ENCODE measurements around the gene GNAO1.

The GNAO1 gene

DNA sequence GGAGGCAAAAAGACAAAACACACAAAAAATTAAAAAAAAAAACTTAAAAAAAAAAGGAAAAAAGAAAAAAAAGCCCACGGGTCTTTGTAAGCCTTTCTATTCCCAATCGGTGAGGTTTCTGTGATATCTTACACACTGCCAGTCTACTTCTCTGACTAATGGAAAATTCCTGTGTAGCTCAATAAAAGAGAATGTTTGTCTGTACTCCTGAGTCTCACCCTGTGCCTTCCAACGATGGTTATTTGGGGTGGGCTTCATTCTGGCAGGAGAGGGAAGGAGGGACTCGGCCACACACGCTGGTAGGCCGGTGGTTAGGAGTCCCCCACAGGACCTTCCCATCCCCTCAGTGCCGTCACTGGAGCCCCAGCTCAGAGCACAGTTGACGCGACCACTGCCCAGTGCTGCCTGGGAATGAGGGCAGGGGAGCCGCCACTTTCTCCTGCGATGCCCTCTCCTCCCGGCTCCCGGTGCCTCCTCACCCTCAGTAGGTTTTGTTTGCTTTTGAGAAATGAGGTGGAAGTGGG is 166.0 kb downstream of the GNAO1 start:
- peak overlapping the region; percentile 65 for H3K4me3 ChIP-seq (ENCODE audit: low read length)
- peak overlapping the region; percentile 83 for H2AFZ ChIP-seq (ENCODE audit: low read length)
- H3K9me2 ChIP-seq (replicated peaks; ENCODE audit: insufficient read depth, low read length): no peaks in the 10 kb centered on the region
- H3K36me3 ChIP-seq (replicated peaks; ENCODE audit: insufficient read depth, low read length): no peaks in the 10 kb centered on the region; the same call in 1 of the 2 replicates
- H3K9me3 ChIP-seq (replicated peaks; ENCODE audit: insufficient read depth, low read length): no peaks in the 10 kb centered on the region
- 0 out of 2 replicates have a peak, but pooled peaks cover 7% of the 10 kb centered on the region for H3K4me1 ChIP-seq (ENCODE audit: low read length)
- TF ChIP-seq EZH2phosphoT487 (IDR thresholded peaks at IDR 0.05; ENCODE audit: low read length) (no peak), EZH2 (optimal IDR thresholded peaks at IDR 0.05; ENCODE audit: low read depth, low read length) (no peak), CTCF (IDR thresholded peaks at IDR 0.05; ENCODE audit: low read length) (no peak)
- no peaks in the 10 kb centered on the region for H3K79me2 ChIP-seq (ENCODE audit: low read length)
- H3F3A ChIP-seq (ENCODE audit: insufficient read depth, low read length): peaks cover 8% of the 10 kb centered on the region
- no peak overlapping the region for H3K27ac ChIP-seq (ENCODE audit: low read length)
- H3K4me2 ChIP-seq (ENCODE audit: low read depth, low read length): peak overlapping the region; percentile 67
- no peak for DNase-seq
- H3K27me3 ChIP-seq (replicated peaks; ENCODE audit: insufficient read depth, low read length): no peaks in the 10 kb centered on the region
- no peaks in the 10 kb centered on the region for H4K20me1 ChIP-seq (ENCODE audit: insufficient read depth, low read length)
- peak overlapping the region; percentile 60; the same call in 1 of the 2 replicates for H3K9ac ChIP-seq (ENCODE audit: low read length)

DNA sequence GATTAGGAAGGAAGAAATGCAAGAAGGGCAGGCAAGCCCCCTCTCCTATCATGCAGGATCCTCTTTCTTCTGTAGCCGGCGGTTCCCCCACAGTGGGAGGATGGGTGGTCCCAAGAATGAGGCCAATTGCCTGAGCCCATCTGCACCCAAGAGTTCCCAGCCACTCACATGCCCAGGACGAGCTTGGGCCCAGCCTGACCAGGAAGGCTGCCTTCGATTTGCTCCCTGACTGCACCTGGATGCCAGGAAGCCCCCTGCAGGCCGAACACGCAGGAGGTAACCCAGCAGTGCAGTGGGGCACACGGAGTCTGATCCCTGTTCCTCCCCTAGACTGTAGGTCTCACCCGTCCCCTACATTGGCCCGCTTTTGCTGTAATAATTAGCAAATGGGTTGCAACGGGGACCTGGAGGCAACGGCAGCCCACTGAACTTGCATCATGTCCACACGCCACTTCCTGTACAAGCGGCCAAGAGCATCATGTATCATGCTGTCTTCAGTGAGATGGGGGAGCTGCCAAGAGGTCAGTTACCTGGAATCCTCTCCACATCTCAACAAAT is 166.6 kb downstream of the GNAO1 start:
- no peak overlapping the region for H3K4me3 ChIP-seq (ENCODE audit: low read length)
- peaks cover 8% of the 10 kb centered on the region for H3F3A ChIP-seq (ENCODE audit: insufficient read depth, low read length)
- TF ChIP-seq CTCF (IDR thresholded peaks at IDR 0.05; ENCODE audit: low read length) (peak; percentile 11; the same call in 1 of the 2 replicates), EZH2phosphoT487 (IDR thresholded peaks at IDR 0.05; ENCODE audit: low read length) (no peak)
- no peak overlapping the region for H3K9ac ChIP-seq (ENCODE audit: low read length)
- no peak overlapping the region for H3K27ac ChIP-seq (ENCODE audit: low read length)
- H3K36me3 ChIP-seq (replicated peaks; ENCODE audit: insufficient read depth, low read length): no peaks in the 10 kb centered on the region; the same call in 1 of the 2 replicates
- DNase-seq: no peak
- no peaks in the 10 kb centered on the region for H3K9me3 ChIP-seq (replicated peaks; ENCODE audit: insufficient read depth, low read length)
- H3K79me2 ChIP-seq (ENCODE audit: low read length): no peaks in the 10 kb centered on the region
- no peaks in the 10 kb centered on the region for H3K9me2 ChIP-seq (replicated peaks; ENCODE audit: insufficient read depth, low read length)
- no peaks in the 10 kb centered on the region for H4K20me1 ChIP-seq (ENCODE audit: insufficient read depth, low read length)
- H2AFZ ChIP-seq (ENCODE audit: low read length): no peak overlapping the region
- 0 out of 2 replicates have a peak, but pooled peaks cover 7% of the 10 kb centered on the region for H3K4me1 ChIP-seq (ENCODE audit: low read length)
- H3K27me3 ChIP-seq (replicated peaks; ENCODE audit: insufficient read depth, low read length): no peaks in the 10 kb centered on the region
- 0 out of 2 replicates have a peak overlapping the region, but pooled peaks have one; percentile 67 for H3K4me2 ChIP-seq (ENCODE audit: low read depth, low read length)

DNA sequence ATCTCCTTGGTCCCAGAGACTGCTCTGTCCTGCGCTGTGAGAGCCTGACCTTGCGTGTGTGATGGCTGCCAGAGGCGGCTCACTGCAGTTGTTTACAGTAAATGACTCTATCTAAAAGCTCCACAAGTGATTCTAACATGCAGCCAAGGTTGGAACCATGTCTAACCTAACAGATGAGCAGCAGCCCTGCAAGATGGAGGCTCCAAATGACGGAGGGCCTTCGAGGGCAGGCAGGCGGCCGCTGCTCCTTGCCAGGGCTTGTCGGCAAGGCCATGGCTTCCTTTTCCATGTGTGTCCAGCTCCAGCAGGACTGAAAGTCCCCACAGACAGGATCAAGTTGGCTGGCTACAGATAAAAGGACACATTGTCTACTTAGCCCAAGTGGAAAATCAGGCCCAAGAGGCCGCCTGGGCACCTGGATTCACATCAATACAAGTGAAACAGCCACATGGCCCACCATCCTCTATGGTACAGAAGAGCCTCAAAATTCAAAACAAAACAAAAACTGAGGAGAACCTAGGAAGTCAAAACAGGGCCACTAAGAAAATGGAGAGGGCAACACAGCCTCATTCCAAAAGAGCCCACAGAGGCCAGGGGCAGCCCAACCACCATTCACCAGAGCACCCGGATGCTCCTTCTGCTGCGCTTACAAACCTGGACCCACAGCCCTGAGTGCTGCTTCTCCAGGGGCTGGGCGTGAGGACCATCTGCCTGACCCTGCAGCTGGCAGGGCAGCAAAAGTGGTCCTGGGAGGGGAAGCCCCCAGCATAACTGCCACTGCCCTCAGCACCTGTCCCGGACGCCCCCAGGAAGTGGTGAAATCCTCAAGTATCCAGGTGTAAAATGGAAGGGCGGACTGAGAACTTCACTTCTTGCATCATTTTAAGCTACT is 169.1 kb downstream of the GNAO1 start:
- H3K27me3 ChIP-seq (replicated peaks; ENCODE audit: insufficient read depth, low read length): no peaks in the 10 kb centered on the region
- no peak overlapping the region for H3K4me3 ChIP-seq (ENCODE audit: low read length)
- TF ChIP-seq EZH2 (optimal IDR thresholded peaks at IDR 0.05; ENCODE audit: low read depth, low read length): no peak
- no peak for TF ChIP-seq CTCF (IDR thresholded peaks at IDR 0.05; ENCODE audit: low read length)
- TF ChIP-seq EZH2phosphoT487 (IDR thresholded peaks at IDR 0.05; ENCODE audit: low read length): no peak
- H2AFZ ChIP-seq (ENCODE audit: low read length): no peak overlapping the region
- 0 out of 2 replicates have a peak, but pooled peaks cover 7% of the 10 kb centered on the region for H3K4me1 ChIP-seq (ENCODE audit: low read length)
- H3K27ac ChIP-seq (ENCODE audit: low read length): no peak overlapping the region
- no peak for DNase-seq
- no peaks in the 10 kb centered on the region; the same call in 1 of the 2 replicates for H3K36me3 ChIP-seq (replicated peaks; ENCODE audit: insufficient read depth, low read length)
- no peak overlapping the region for H3K4me2 ChIP-seq (ENCODE audit: low read depth, low read length)
- H3K9ac ChIP-seq (ENCODE audit: low read length): no peak overlapping the region
- H4K20me1 ChIP-seq (ENCODE audit: insufficient read depth, low read length): no peaks in the 10 kb centered on the region
- H3K9me2 ChIP-seq (replicated peaks; ENCODE audit: insufficient read depth, low read length): no peaks in the 10 kb centered on the region
- no peaks in the 10 kb centered on the region for H3K79me2 ChIP-seq (ENCODE audit: low read length)
- H3K9me3 ChIP-seq (replicated peaks; ENCODE audit: insufficient read depth, low read length): no peaks in the 10 kb centered on the region
- H3F3A ChIP-seq (ENCODE audit: insufficient read depth, low read length): peaks cover 8% of the 10 kb centered on the region

All from MM.1S (cell line).